K562 (cell line): ENCODE data around the gene SHANK2. TPM values are rescaled to one million over a fixed set of nuclear protein-coding genes. Genes with fewer than 3 reads are reported as not detected.

Experiments used
- ATAC-seq: fragments of 200-7000 bp; cut with Tn5 transposase; 3 replicates; pipeline ENCODE4 v1.9.1; 2020; ENCODE audit warnings: moderate library complexity
- BruUV-seq: library from RNA; stranded (reverse); fragments of 400-500 nt; replicated peaks from 2 replicates; lab custom pipeline; 2021; lab: Mats Ljungman, UMichigan
- CTCF ChIA-PET: fragments of 300-600 bp; formaldehyde crosslinking; extraction: SDS; loops from one replicate; lab custom pipeline; 2021; ENCODE audit warnings: low intra/inter-chr PET ratio; lab: Yijun Ruan, JAX
- POLR2A ChIA-PET: fragments of 300-600, 350-650 bp; sonication (Branson Sonifier 250); formaldehyde crosslinking; extraction: SDS; loops from one replicate; lab custom pipeline; 2021; ENCODE audit warnings: antibody characterized with exemption, inconsistent platforms; lab: Yijun Ruan, JAX
- DNase-seq, 4 experiments: peaks; one replicate each; pipeline versions ENCODE4 v3.0.0 to v3.0.0-alpha.2; 2011 to 2018; ENCODE audit warnings: low spot score in 3 of 4, mixed read lengths in 3 of 4; ENCODE audit errors: extremely low read depth in 1 of 4
- FAIRE-seq: peaks from 2 replicates; lab custom pipeline; 2011; peaks lifted over from hg19 to GRCh38; lab: Jason Lieb, UNC
- H2AFZ ChIP-seq: 2 replicates; pipeline ENCODE4 v1.6.0; 2011; ENCODE audit warnings: low read depth, low read length, control low read depth, inconsistent platforms
- H3K27ac ChIP-seq: fragments of 200-600 bp; 3 replicates; pipeline ENCODE4 v1.8.0; 2011; ENCODE audit warnings: low read depth, mild to moderate bottlenecking, control low read depth, inconsistent platforms, low read length, moderate library complexity, mixed read lengths; ENCODE audit errors: extremely low read depth
- H3K27me3 ChIP-seq, 2 experiments: fragments of 300-600 bp in 1 of 2; 2 replicates in 1 of 2; 3 replicates in 1 of 2; pipeline versions ENCODE4 v1.6.0 to v1.8.0; 2011; ENCODE audit warnings: inconsistent platforms in 2 of 2, low read length in 2 of 2, mild to moderate bottlenecking in 1 of 2, mixed read lengths in 1 of 2, moderate library complexity in 1 of 2; ENCODE audit not compliant: control insufficient read depth in 2 of 2, insufficient read depth in 2 of 2
- H3K36me3 ChIP-seq: fragments of 300-600 bp; 3 replicates; pipeline ENCODE4 v1.8.0; 2011; ENCODE audit warnings: mild to moderate bottlenecking, low read length, inconsistent platforms; ENCODE audit not compliant: control insufficient read depth, insufficient read depth
- H3K4me1 ChIP-seq, 2 experiments: fragments of 200-600 bp in 1 of 2; replicated peaks in 1 of 2; 2 replicates in 1 of 2; 3 replicates in 1 of 2; pipeline versions ENCODE4 v1.5.1 to v1.8.0; 2011; ENCODE audit warnings: inconsistent platforms in 2 of 2, low read length in 2 of 2, mild to moderate bottlenecking in 1 of 2, mixed read lengths in 1 of 2, moderate library complexity in 1 of 2; ENCODE audit not compliant: control insufficient read depth in 2 of 2, insufficient read depth in 2 of 2
- H3K4me2 ChIP-seq: 2 replicates; pipeline ENCODE4 v1.6.1; 2011; ENCODE audit warnings: low read length, control low read depth, inconsistent platforms, mixed read lengths; ENCODE audit not compliant: insufficient read depth
- H3K4me3 ChIP-seq: fragments of 200-600 bp; sonication (generic), shearing (Covaris generic); 2 replicates; pipeline ENCODE4 v1.5.1; 2016; ENCODE audit warnings: control low read depth, inconsistent platforms
- H3K79me2 ChIP-seq: fragments of 200-600 bp; 3 replicates; pipeline ENCODE4 v1.8.0; 2011; ENCODE audit warnings: low read length, inconsistent platforms; ENCODE audit not compliant: control insufficient read depth, insufficient read depth
- H3K9ac ChIP-seq, 2 experiments: 2 replicates each; pipeline versions ENCODE4 v1.6.0 to v1.6.1; 2011; ENCODE audit warnings: low read depth in 2 of 2, low read length in 2 of 2, control low read depth in 1 of 2, inconsistent platforms in 1 of 2, mild to moderate bottlenecking in 1 of 2, mixed read lengths in 1 of 2; ENCODE audit not compliant: insufficient read depth in 1 of 2
- H3K9me1 ChIP-seq: one replicate; pipeline ENCODE4 v1.6.0; 2011; ENCODE audit warnings: inconsistent platforms, mild to moderate bottlenecking, low read length, moderate library complexity; ENCODE audit not compliant: control insufficient read depth, insufficient read depth
- H3K9me3 ChIP-seq: replicated peaks from 2 replicates; pipeline ENCODE4 v1.5.1; 2011; ENCODE audit warnings: low read depth, low read length, inconsistent platforms; ENCODE audit not compliant: control insufficient read depth, insufficient read depth
- H4K20me1 ChIP-seq: replicated peaks from 2 replicates; pipeline ENCODE4 v1.6.1; 2011; ENCODE audit warnings: low read length, inconsistent platforms, mixed read lengths; ENCODE audit not compliant: control insufficient read depth, insufficient read depth
- CHD4 ChIP-seq: fragments of 200-600 bp; sonication (generic); IDR thresholded peaks from 3 replicates; pipeline ENCODE4 v1.6.1; 2012; ENCODE audit warnings: low read depth, mild to moderate bottlenecking, mixed read lengths, low read length, inconsistent platforms; ENCODE audit not compliant: insufficient read depth, insufficient replicate concordance, poor library complexity, severe bottlenecking
- E2F3 ChIP-seq: fragments of 250-450 bp; sonication (Bioruptor Pico); IDR thresholded peaks from 2 replicates; pipeline ENCODE4 v1.4.0; 2020; ENCODE audit warnings: mild to moderate bottlenecking
- ETV5 ChIP-seq: sonication (generic); formaldehyde crosslinking; IDR thresholded peaks from 2 replicates; pipeline ENCODE4 v1.4.0; 2020; ENCODE audit warnings: low read depth, mild to moderate bottlenecking, missing genetic modification reagents
- FOXJ3 ChIP-seq: sonication (generic); formaldehyde crosslinking; IDR thresholded peaks from 2 replicates; pipeline ENCODE4 v1.4.0; 2020; ENCODE audit warnings: mild to moderate bottlenecking, missing genetic modification reagents
- IRF1 ChIP-seq: sonication (generic); formaldehyde crosslinking; IDR thresholded peaks from 2 replicates; pipeline ENCODE4 v1.8.0; 2022; ENCODE audit warnings: missing genetic modification reagents, mild to moderate bottlenecking, borderline replicate concordance
- NR2C2 ChIP-seq, 2 experiments: fragments of 200-800 bp in 1 of 2; sonication (Bioruptor generic) in 1 of 2; sonication (generic) in 1 of 2; formaldehyde crosslinking in 1 of 2; IDR thresholded peaks; 2 replicates each; pipeline versions ENCODE4 v1.6.1 to v1.8.0; 2016 to 2022; ENCODE audit warnings: mild to moderate bottlenecking in 1 of 2, missing compliant biosample characterization in 1 of 2, missing genetic modification characterization in 1 of 2, missing genetic modification reagents in 1 of 2
- RB1 ChIP-seq: fragments of 450-650 bp; IDR thresholded peaks from 2 replicates; pipeline ENCODE4 v1.6.1; 2017; ENCODE audit warnings: low read depth, mild to moderate bottlenecking
- RBFOX2 ChIP-seq: fragments of 200-400 bp; formaldehyde crosslinking; IDR thresholded peaks from 2 replicates; pipeline ENCODE4 v1.6.1; 2017; ENCODE audit warnings: low read depth, mild to moderate bottlenecking, low read length, moderate library complexity
- RBM39 ChIP-seq: fragments of 200-400 bp; formaldehyde crosslinking; optimal IDR thresholded peaks from 2 replicates; pipeline ENCODE3; 2018; ENCODE audit warnings: low read depth, low read length
- SIX5 ChIP-seq, 2 experiments: IDR thresholded peaks; 2 replicates each; pipeline ENCODE4 v1.6.1; 2011; ENCODE audit warnings: low read length in 2 of 2, borderline replicate concordance in 1 of 2, low read depth in 1 of 2, mild to moderate bottlenecking in 1 of 2, moderate library complexity in 1 of 2; ENCODE audit not compliant: insufficient read depth in 1 of 2
- TCF7 ChIP-seq: sonication (generic); IDR thresholded peaks from 2 replicates; pipeline ENCODE4 v1.6.1; 2016; ENCODE audit warnings: antibody characterized with exemption, borderline replicate concordance
- ZKSCAN8 ChIP-seq: fragments of 200-800 bp; sonication (Bioruptor generic); IDR thresholded peaks from 2 replicates; pipeline ENCODE4 v1.6.1; 2016; ENCODE audit warnings: missing genetic modification characterization, missing compliant biosample characterization
- ZNF140 ChIP-seq: fragments of 250-450 bp; sonication (Bioruptor Pico); IDR thresholded peaks from 2 replicates; pipeline ENCODE4 v1.8.0; 2021; ENCODE audit warnings: moderate library complexity, mild to moderate bottlenecking, inconsistent platforms
- ZNF165 ChIP-seq: fragments of 250-450 bp; sonication (Bioruptor Pico); IDR thresholded peaks from 2 replicates; pipeline ENCODE4 v1.4.0; 2020; ENCODE audit warnings: borderline replicate concordance
- WGBS: fragments of 100-300 bp; shearing (Covaris generic); methylation state at CpG from one replicate; pipeline ENCODE4 v1.1.6; 2016; ENCODE audit warnings: low coverage, mixed read lengths; ENCODE audit not compliant: insufficient coverage; ENCODE audit errors: missing lambda C conversion rate; 5-methylcytosine and 5-hydroxymethylcytosine counted together
- in situ Hi-C: fragments of 300-500 bp; cut with MboI; formaldehyde crosslinking; loops from 4 replicates; pipeline ENCODE4 v1.15.0; 2018; ENCODE audit warnings: inconsistent platforms, mixed read lengths
- intact Hi-C: fragments of 100-400 bp; cut with micrococcal nuclease; formaldehyde crosslinking; loops from 2 replicates; pipeline ENCODE4 v1.14.2; 2022
- polyA plus RNA-seq, 8 experiments: library from polyadenylated mRNA; depleted of rRNA in 4 of 8; stranded (reverse) in 5 of 8; unstranded in 3 of 8; fragments of >200 nt; fragmentation: Nextera tagmentation in 2 of 8; fragmentation: Illumina TruSeq in 1 of 8; extraction: Ambion mirVana in 2 of 8; extraction: Trizol in 1 of 8; gene quantifications; 2 replicates each; pipeline versions ENCODE4 v1.2.1 to v1.2.3, GENCODE V29; 2011 to 2014; ENCODE audit warnings: inconsistent platforms in 1 of 8, missing spikeins in 1 of 8
- total RNA-seq, 7 experiments: library from RNA; depleted of rRNA in 6 of 7; stranded (reverse); fragments of >200 nt in 6 of 7; fragmentation: Illumina TruSeq in 2 of 7; extraction: Trizol in 2 of 7; gene quantifications; 2 replicates each; pipeline versions ENCODE4 v1.2.1 to v1.2.3, GENCODE V29; 2011 to 2021; ENCODE audit warnings: low replicate concordance in 1 of 7

SHANK2 gene
- total and polyA plus RNA-seq, 9 of the 15 experiments (the other 6 are each of a cell fraction or from before 2014, with no cell fraction given): 0.04 to 0.07 TPM; not detected in 7

- TF ChIP-seq SIX5 (IDR thresholded peaks at IDR 0.05; ENCODE audit: borderline replicate concordance in 1 of 2, insufficient read depth in 1 of 2, low read depth in 1 of 2, low read length in 2 of 2): no peak
- no peak for TF ChIP-seq ZNF140 (CRISPR knock-in tag)
- TF ChIP-seq ZNF165: no peak
- TF ChIP-seq IRF1 (CRISPR knock-in tag): no peak
- no peak for TF ChIP-seq RB1
- TF ChIP-seq E2F3 (CRISPR knock-in tag): no peak
- TF ChIP-seq ZKSCAN8 (CRISPR knock-in tag): no peak
- TF ChIP-seq RBM39: no peak
- TF ChIP-seq FOXJ3 (CRISPR knock-in tag): no peak
Observed at GRCh38 chr11:71246559-71246958, 5.8 kb downstream of the SHANK2 start (continued).

- CTCF ChIA-PET: no interaction called here
- Histone ChIP-seq H3K36me3 (no peaks in the 10 kb centered on the region), H3K4me1 (no peaks in the 10 kb centered on the region), H3K9me3 (no peaks in the 10 kb centered on the region), H3K27me3 (peaks cover 7 to 62% of the 10 kb centered on the region in 2 experiments; a peak in 4 of 5 replicates), H4K20me1 (0 out of 2 replicates have a peak, but pooled peaks cover 3% of the 10 kb centered on the region), H3K9ac (no peak overlapping the region), H2AFZ (no peak overlapping the region), H3K9me1 (no peaks in the 10 kb centered on the region), H3K79me2 (no peaks in the 10 kb centered on the region), H3K27ac (no peak overlapping the region), H3K4me2 (no peak overlapping the region), H3K4me3 (no peak overlapping the region)
- FAIRE-seq (no peak), DNase-seq (no peak), ATAC-seq (no peak)
- intact Hi-C loops: no loop called here
- BruUV-seq: no TSS peak
- in situ Hi-C loops: no loop called here
- POLR2A ChIA-PET: interaction anchor here (1.1 kb wide), 1 partner anchor 11 kb away, joined by 3 read pairs; no protein-coding TSS in a partner anchor
- no peak for TF ChIP-seq RBFOX2
- TF ChIP-seq ETV5: no peak
- no peak for TF ChIP-seq NR2C2 (CRISPR knock-in tag; IDR thresholded peaks at IDR 0.05)
- TF ChIP-seq NR2C2 (tag; IDR thresholded peaks at IDR 0.05): no peak
- no peak for TF ChIP-seq CHD4
- TF ChIP-seq TCF7: no peak
- under 1% methylated on average over 14 of the region's 19 CpGs for WGBS
Observed at GRCh38 chr11:71245601-71246391, 6.6 kb downstream of the SHANK2 start.
